GM12878 (cell line): ENCODE measurements around the gene NPAS2. TPM values are rescaled to one million over a fixed set of nuclear protein-coding genes. Genes with fewer than 3 reads are reported as not detected.

ENCODE experiments used
- ATAC-seq: fragments of 200-7000 bp; cut with Tn5 transposase; 3 replicates; pipeline ENCODE4 v1.9.1; 2020; ENCODE audit warnings: mild to moderate bottlenecking, moderate library complexity
- BruUV-seq: library from RNA; stranded (reverse); fragments of 400-500 nt; replicated peaks from 2 replicates; lab custom pipeline; 2021; lab: Mats Ljungman, UMichigan
- CTCF ChIA-PET: fragments of 300-600 bp; sonication (Branson Sonifier 250); formaldehyde crosslinking; extraction: SDS; loops from one replicate; lab custom pipeline; 2021; ENCODE audit warnings: inconsistent platforms; lab: Yijun Ruan, JAX
- POLR2A ChIA-PET: fragments of 350-600 bp; formaldehyde crosslinking; extraction: SDS; loops from one replicate; lab custom pipeline; 2021; ENCODE audit warnings: inconsistent platforms; lab: Charles Lee
- RAD21 ChIA-PET: fragments of 300-600 bp; sonication (Branson Sonifier 250); formaldehyde crosslinking; loops from one replicate; lab custom pipeline; 2023; ENCODE audit warnings: antibody characterized with exemption; ENCODE audit not compliant: unreplicated experiment; lab: Charles Lee
- SMC1A ChIA-PET: fragments of 300-600 bp; sonication (Branson Sonifier 250); formaldehyde crosslinking; loops from one replicate; lab custom pipeline; 2023; ENCODE audit not compliant: unreplicated experiment, uncharacterized antibody; lab: Charles Lee
- DNase-seq: peaks from one replicate; pipeline ENCODE4 v3.0.0-alpha.2; 2011; ENCODE audit warnings: low read depth, low spot score
- FAIRE-seq: peaks from 3 replicates; lab custom pipeline; 2011; peaks lifted over from hg19 to GRCh38; lab: Jason Lieb, UNC
- H2AFZ ChIP-seq: 2 replicates; pipeline ENCODE4 v1.6.0; 2011; ENCODE audit warnings: low read depth, low read length, control low read depth; ENCODE audit not compliant: control insufficient read depth
- H3K27ac ChIP-seq: 2 replicates; pipeline ENCODE4 v1.5.1; 2011; ENCODE audit warnings: control low read depth; ENCODE audit not compliant: control insufficient read depth, insufficient read depth
- H3K27me3 ChIP-seq, 2 experiments: replicated peaks in 1 of 2; 2 replicates each; pipeline versions ENCODE4 v1.6.0 to v1.6.1; 2011; ENCODE audit warnings: low read length in 1 of 2; ENCODE audit not compliant: control insufficient read depth in 2 of 2, insufficient read depth in 2 of 2
- H3K36me3 ChIP-seq, 2 experiments: 2 replicates each; pipeline ENCODE4 v1.5.1; 2011; ENCODE audit warnings: low read length in 1 of 2; ENCODE audit not compliant: control insufficient read depth in 2 of 2, insufficient read depth in 2 of 2
- H3K4me1 ChIP-seq: 2 replicates; pipeline ENCODE4 v1.6.1; 2011; ENCODE audit warnings: mild to moderate bottlenecking, low read length, moderate library complexity, mixed read lengths; ENCODE audit not compliant: control insufficient read depth, insufficient read depth
- H3K4me2 ChIP-seq: 2 replicates; pipeline ENCODE4 v1.6.0; 2011; ENCODE audit warnings: control low read depth; ENCODE audit not compliant: control insufficient read depth, insufficient read depth
- H3K4me3 ChIP-seq: fragments of 200-600 bp; sonication (generic); 2 replicates; pipeline ENCODE4 v1.5.1; 2016
- H3K79me2 ChIP-seq: 2 replicates; pipeline ENCODE4 v1.6.0; 2011; ENCODE audit warnings: low read length; ENCODE audit not compliant: control insufficient read depth, insufficient read depth
- H3K9ac ChIP-seq: 2 replicates; pipeline ENCODE4 v1.8.0; 2011; ENCODE audit warnings: low read length, control low read depth, mixed read lengths; ENCODE audit not compliant: control insufficient read depth, insufficient read depth
- H3K9me3 ChIP-seq: replicated peaks from 3 replicates; pipeline ENCODE4 v1.5.1; 2011; ENCODE audit warnings: mild to moderate bottlenecking, low read length; ENCODE audit not compliant: control insufficient read depth, insufficient read depth
- H4K20me1 ChIP-seq: 2 replicates; pipeline ENCODE4 v1.6.0; 2011; ENCODE audit not compliant: control insufficient read depth, insufficient read depth
- CHD2 ChIP-seq: IDR thresholded peaks from 2 replicates; pipeline ENCODE4 v1.6.1; 2011; ENCODE audit warnings: low read depth, low read length, improper control_type of control experiment, borderline replicate concordance
- ETV6 ChIP-seq, 2 experiments: fragments of 450-650 bp in 1 of 2; IDR thresholded peaks in 1 of 2; conservative IDR thresholded peaks in 1 of 2; 2 replicates each; pipeline ENCODE4 v1.6.1; 2014; ENCODE audit warnings: antibody characterized with exemption in 1 of 2, borderline replicate concordance in 1 of 2, low read depth in 1 of 2, mild to moderate bottlenecking in 1 of 2, moderate library complexity in 1 of 2
- SIN3A ChIP-seq: IDR thresholded peaks from 2 replicates; pipeline ENCODE4 v1.6.1; 2012; ENCODE audit warnings: low read depth, low read length, improper control_type of control experiment
- SMAD1 ChIP-seq: fragments of 450-650 bp; IDR thresholded peaks from 2 replicates; pipeline ENCODE4 v1.6.1; 2018; ENCODE audit warnings: mild to moderate bottlenecking, low read depth; ENCODE audit not compliant: partially characterized antibody
- STAT3 ChIP-seq: IDR thresholded peaks from 2 replicates; pipeline ENCODE4 v1.6.1; 2011; ENCODE audit warnings: low read depth, low read length, improper control_type of control experiment
- WRNIP1 ChIP-seq: IDR thresholded peaks from 2 replicates; pipeline ENCODE4 v1.6.1; 2011; ENCODE audit warnings: low read depth, low read length, improper control_type of control experiment, borderline replicate concordance
- WGBS: methylation state at CpG from one replicate; pipeline ENCODE4 v1.1.6; 2016; ENCODE audit warnings: low lambda C conversion rate; ENCODE audit not compliant: insufficient replicate concordance, insufficient coverage; ENCODE audit errors: missing lambda C conversion rate; 5-methylcytosine and 5-hydroxymethylcytosine counted together
- in situ Hi-C: fragments of 300-500 bp; cut with MboI; formaldehyde crosslinking; loops from 9 replicates; pipeline ENCODE4 v1.14.3; 2018; ENCODE audit warnings: mixed read lengths
- intact Hi-C: fragments of 100-400 bp; cut with micrococcal nuclease; formaldehyde crosslinking; loops from one replicate; pipeline ENCODE4 v1.14.2; 2022; ENCODE audit not compliant: unreplicated experiment
- polyA plus RNA-seq, 11 experiments: library from polyadenylated mRNA; depleted of rRNA in 4 of 11; unstranded in 6 of 11; stranded (reverse) in 5 of 11; fragments of >200 nt; fragmentation: Nextera tagmentation in 4 of 11; fragmentation: Illumina TruSeq in 1 of 11; extraction: Ambion mirVana in 4 of 11; extraction: Trizol in 1 of 11; gene quantifications; 1 replicate in 1 of 11; 2 replicates in 10 of 11; pipeline versions ENCODE4 v1.2.1 to v1.2.3, GENCODE V29; 2011 to 2016; ENCODE audit warnings: inconsistent platforms in 2 of 11, missing spikeins in 2 of 11, low read depth in 1 of 11
- total RNA-seq, 4 experiments: library from RNA; depleted of rRNA in 3 of 4; stranded (reverse); fragments of >200 nt in 3 of 4; fragmentation: Illumina TruSeq in 1 of 4; extraction: Trizol in 1 of 4; gene quantifications; 2 replicates each; pipeline versions ENCODE4 v1.2.1 to v1.2.3, GENCODE V29; 2013 to 2021
- TF ChIP-seq, protein P1 (sequence below): IDR thresholded peaks from 2 replicates; pipeline ENCODE4 v1.6.1; 2011; ENCODE audit warnings: borderline replicate concordance, low read depth, mild to moderate bottlenecking, moderate library complexity, mixed read lengths, low read length; ENCODE audit not compliant: insufficient read depth; ENCODE audit errors: extremely low read length
- TF ChIP-seq, protein P2 (sequence below): fragments of 450-650 bp; IDR thresholded peaks from 2 replicates; pipeline ENCODE4 v1.6.1; 2017; ENCODE audit warnings: mild to moderate bottlenecking, moderate library complexity

NPAS2 gene
- total and polyA plus RNA-seq, 10 of the 15 experiments (the other 5 are each of a cell fraction or from before 2014, with no cell fraction given): 0.08 TPM; not detected in 9

DNA sequence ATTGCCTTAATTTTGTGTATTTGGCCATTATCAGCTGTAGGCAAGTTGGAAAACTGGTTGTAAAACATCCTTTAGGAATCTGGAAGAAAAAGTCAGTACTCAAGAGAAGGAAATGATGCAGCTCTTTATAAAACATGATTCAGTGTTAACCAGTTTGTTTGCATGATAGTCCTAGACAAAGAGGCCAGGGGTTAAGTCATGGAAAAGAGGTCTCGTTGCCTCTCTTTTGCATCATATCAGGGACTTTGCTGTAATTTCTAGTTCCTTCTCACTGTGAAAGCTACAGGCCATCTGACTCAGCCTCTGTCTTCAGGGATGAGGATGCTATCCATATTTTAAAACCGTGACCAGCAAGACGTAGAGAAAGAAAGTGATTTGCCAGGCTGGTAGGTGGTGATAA is 38.0 kb downstream of the NPAS2 start:
- Histone ChIP-seq H2AFZ (no peak overlapping the region), H3K4me2 (no peak overlapping the region), H3K4me3 (no peak overlapping the region), H3K9me3 (no peaks in the 10 kb centered on the region), H4K20me1 (no peaks in the 10 kb centered on the region), H3K79me2 (no peaks in the 10 kb centered on the region), H3K27ac (no peak overlapping the region), H3K36me3 (no peaks in the 10 kb centered on the region), H3K9ac (no peak overlapping the region), H3K27me3 (peaks cover 3 to 4% of the 10 kb centered on the region in 2 experiments; a peak in 3 of 4 replicates), H3K4me1 (no peaks in the 10 kb centered on the region)
- intact Hi-C loops (no loop called here), in situ Hi-C loops (no loop called here)
- ChIA-PET SMC1A (no interaction called here), RAD21 (no interaction called here), POLR2A (no interaction called here), CTCF (no interaction called here)
- ATAC-seq (no peak), DNase-seq (no peak), FAIRE-seq (no peak)
- WGBS: 43% methylated on average over 3 of the region's 3 CpGs
- no peak for TF ChIP-seq WRNIP1
- no peak for TF ChIP-seq STAT3
- no peak for TF ChIP-seq SIN3A
- TF ChIP-seq CHD2: no peak
- BruUV-seq: no TSS peak

DNA sequence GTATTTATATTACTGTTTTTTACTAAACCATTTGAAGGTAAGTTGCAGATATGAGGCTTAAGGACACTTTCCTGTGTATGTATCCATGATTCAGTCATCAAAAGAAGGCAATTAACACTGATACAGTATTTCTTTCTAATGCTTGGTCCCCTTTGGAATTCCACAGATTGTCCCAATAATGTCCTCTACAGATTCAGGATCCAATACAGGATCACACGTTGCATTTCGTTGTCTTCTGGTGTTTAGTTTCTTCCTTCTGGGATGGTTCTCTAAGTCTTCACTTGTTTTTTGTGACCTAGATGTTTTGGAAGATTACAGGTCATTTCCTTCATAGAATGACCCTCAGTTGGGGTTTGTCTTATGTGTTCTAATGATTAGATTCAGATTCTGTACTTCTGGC is 40.0 kb downstream of the NPAS2 start:
- no peak overlapping the region for H3K27ac ChIP-seq
- WGBS: 31% methylated on average over 2 of the region's 2 CpGs
- DNase-seq (no peak), FAIRE-seq (no peak), ATAC-seq (no peak)
- no peaks in the 10 kb centered on the region for H3K9me3 ChIP-seq
- intact Hi-C loops (no loop called here), in situ Hi-C loops (no loop called here)
- BruUV-seq: no TSS peak
- TF ChIP-seq, protein P1, sequence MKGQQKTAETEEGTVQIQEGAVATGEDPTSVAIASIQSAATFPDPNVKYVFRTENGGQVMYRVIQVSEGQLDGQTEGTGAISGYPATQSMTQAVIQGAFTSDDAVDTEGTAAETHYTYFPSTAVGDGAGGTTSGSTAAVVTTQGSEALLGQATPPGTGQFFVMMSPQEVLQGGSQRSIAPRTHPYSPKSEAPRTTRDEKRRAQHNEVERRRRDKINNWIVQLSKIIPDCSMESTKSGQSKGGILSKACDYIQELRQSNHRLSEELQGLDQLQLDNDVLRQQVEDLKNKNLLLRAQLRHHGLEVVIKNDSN: no peak
- TF ChIP-seq SMAD1 (no peak), ETV6 (conservative IDR thresholded peaks at IDR 0.05 in 1 of 2, IDR thresholded peaks at IDR 0.05 in 1 of 2; ENCODE audit: borderline replicate concordance in 1 of 2, low read depth in 1 of 2) (no peak)
- TF ChIP-seq, protein P2, sequence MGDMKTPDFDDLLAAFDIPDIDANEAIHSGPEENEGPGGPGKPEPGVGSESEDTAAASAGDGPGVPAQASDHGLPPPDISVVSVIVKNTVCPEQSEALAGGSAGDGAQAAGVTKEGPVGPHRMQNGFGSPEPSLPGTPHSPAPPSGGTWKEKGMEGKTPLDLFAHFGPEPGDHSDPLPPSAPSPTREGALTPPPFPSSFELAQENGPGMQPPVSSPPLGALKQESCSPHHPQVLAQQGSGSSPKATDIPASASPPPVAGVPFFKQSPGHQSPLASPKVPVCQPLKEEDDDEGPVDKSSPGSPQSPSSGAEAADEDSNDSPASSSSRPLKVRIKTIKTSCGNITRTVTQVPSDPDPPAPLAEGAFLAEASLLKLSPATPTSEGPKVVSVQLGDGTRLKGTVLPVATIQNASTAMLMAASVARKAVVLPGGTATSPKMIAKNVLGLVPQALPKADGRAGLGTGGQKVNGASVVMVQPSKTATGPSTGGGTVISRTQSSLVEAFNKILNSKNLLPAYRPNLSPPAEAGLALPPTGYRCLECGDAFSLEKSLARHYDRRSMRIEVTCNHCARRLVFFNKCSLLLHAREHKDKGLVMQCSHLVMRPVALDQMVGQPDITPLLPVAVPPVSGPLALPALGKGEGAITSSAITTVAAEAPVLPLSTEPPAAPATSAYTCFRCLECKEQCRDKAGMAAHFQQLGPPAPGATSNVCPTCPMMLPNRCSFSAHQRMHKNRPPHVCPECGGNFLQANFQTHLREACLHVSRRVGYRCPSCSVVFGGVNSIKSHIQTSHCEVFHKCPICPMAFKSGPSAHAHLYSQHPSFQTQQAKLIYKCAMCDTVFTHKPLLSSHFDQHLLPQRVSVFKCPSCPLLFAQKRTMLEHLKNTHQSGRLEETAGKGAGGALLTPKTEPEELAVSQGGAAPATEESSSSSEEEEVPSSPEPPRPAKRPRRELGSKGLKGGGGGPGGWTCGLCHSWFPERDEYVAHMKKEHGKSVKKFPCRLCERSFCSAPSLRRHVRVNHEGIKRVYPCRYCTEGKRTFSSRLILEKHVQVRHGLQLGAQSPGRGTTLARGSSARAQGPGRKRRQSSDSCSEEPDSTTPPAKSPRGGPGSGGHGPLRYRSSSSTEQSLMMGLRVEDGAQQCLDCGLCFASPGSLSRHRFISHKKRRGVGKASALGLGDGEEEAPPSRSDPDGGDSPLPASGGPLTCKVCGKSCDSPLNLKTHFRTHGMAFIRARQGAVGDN: no peak
- ChIA-PET CTCF (no interaction called here), RAD21 (no interaction called here), POLR2A (no interaction called here), SMC1A (no interaction called here)
- H3K9ac ChIP-seq: no peak overlapping the region
- no peaks in the 10 kb centered on the region for H3K36me3 ChIP-seq
- H4K20me1 ChIP-seq: no peaks in the 10 kb centered on the region
- no peak overlapping the region for H3K4me2 ChIP-seq
- no peak overlapping the region for H3K4me3 ChIP-seq
- no peaks in the 10 kb centered on the region for H3K79me2 ChIP-seq
- H3K4me1 ChIP-seq: no peaks in the 10 kb centered on the region
- no peak overlapping the region for H2AFZ ChIP-seq
- H3K27me3 ChIP-seq: peaks cover 4 to 6% of the 10 kb centered on the region in 2 experiments
